ENCODE results near the gene NES. TPM values are rescaled to one million over a fixed set of nuclear protein-coding genes. Genes with fewer than 3 reads are reported as not detected.
A peak's percentile ranks its signal among the peaks of the same experiment; 100 is the strongest.

The NES gene
- total RNA-seq, 1 donor = 44.5 TPM

GRCh38 chr1:156677616-156678596 is 699 bp upstream of the NES start:
- peak; percentile 92 for DNase-seq (ENCODE audit: low read depth)
- TF ChIP-seq CTCF (IDR thresholded peaks at IDR 0.05; ENCODE audit: insufficient read depth, low read length) = peak; percentile 86
- H3K4me3 ChIP-seq (ENCODE audit: low read depth, low read length) = peak overlapping the region; percentile 64

GRCh38 chr1:156676114-156676819 is 940 bp downstream of the NES start:
- peak overlapping the region; percentile 64 for H3K4me3 ChIP-seq (ENCODE audit: low read depth, low read length)
- TF ChIP-seq CTCF (IDR thresholded peaks at IDR 0.05; ENCODE audit: insufficient read depth, low read length) = no peak
- no peak for DNase-seq (ENCODE audit: low read depth)

- TF ChIP-seq CTCF (IDR thresholded peaks at IDR 0.05; ENCODE audit: insufficient read depth, low read length) = no peak
These were observed 1.7 kb downstream of the NES start for GRCh38 chr1:156675210-156676113.

GRCh38 chr1:156673387-156674121 is 3.7 kb downstream of the NES start:
- TF ChIP-seq CTCF (IDR thresholded peaks at IDR 0.05; ENCODE audit: insufficient read depth, low read length) = no peak
- no peak overlapping the region for H3K4me3 ChIP-seq (ENCODE audit: low read depth, low read length)
- DNase-seq (ENCODE audit: low read depth) = no peak

More at GRCh38 chr1:156675210-156676113, 1.7 kb downstream of the NES start:
- no peak for DNase-seq (ENCODE audit: low read depth)
- peak overlapping the region; percentile 64 for H3K4me3 ChIP-seq (ENCODE audit: low read depth, low read length)

- DNase-seq (ENCODE audit: low read depth) = no peak
- no peak for TF ChIP-seq CTCF (IDR thresholded peaks at IDR 0.05; ENCODE audit: insufficient read depth, low read length)
- no peak overlapping the region for H3K4me3 ChIP-seq (ENCODE audit: low read depth, low read length)
These were observed 5.4 kb downstream of the NES start for GRCh38 chr1:156671804-156672203.
